ENCODE measurements around the gene VEGFB. TPM values are rescaled to one million over a fixed set of nuclear protein-coding genes. Genes with fewer than 3 reads are reported as not detected.

Gene VEGFB
- total RNA-seq, 1 donor from 2014 or later, result 58.7 TPM

GRCh38 chr11:64275841-64276240, 41.5 kb downstream of the VEGFB start:
- intact Hi-C loops (cut with micrococcal nuclease), result no loop called here

GRCh38 chr11:64276653-64277431, 42.5 kb downstream of the VEGFB start:
- intact Hi-C loops (cut with micrococcal nuclease), result no loop called here

GRCh38 chr11:64278576-64279190, 44.3 kb downstream of the VEGFB start:
- intact Hi-C loops (cut with micrococcal nuclease), result no loop called here

- intact Hi-C loops (cut with micrococcal nuclease), result no loop called here
Observed at GRCh38 chr11:64281957-64282770, 47.8 kb downstream of the VEGFB start.

- intact Hi-C loops (cut with micrococcal nuclease), result no loop called here
Observed at GRCh38 chr11:64283092-64283491, 48.7 kb downstream of the VEGFB start.

- intact Hi-C loops (cut with micrococcal nuclease), result loop anchor here (1.0 kb wide), 4 partner anchors 33 to 99 kb away; partner anchors contain the start of gene PLCB3
Observed at GRCh38 chr11:64284048-64284961, 49.9 kb downstream of the VEGFB start, which contains the start of gene BAD. Gene BAD, minus strand, starts transcription at chr11:64284665. Its CDS starts 297 bp downstream, at chr11:64284368.

GRCh38 chr11:64284962-64285884, 50.8 kb downstream of the VEGFB start, which contains the start of gene GPR137:
Gene GPR137, plus strand, starts transcription at chr11:64285848. Its CDS starts 677 bp downstream, at chr11:64286525.
- intact Hi-C loops (cut with micrococcal nuclease), result loop anchor here (1.0 kb wide), 8 partner anchors 15 to 100 kb away; partner anchors contain the start of genes ESRRA, FKBP2, PLCB3 and TRMT112

- intact Hi-C loops (cut with micrococcal nuclease), result loop anchor here (1.0 kb wide), 4 partner anchors 16 to 45 kb away; partner anchors contain the start of genes ESRRA, FKBP2 and TRMT112
Observed at GRCh38 chr11:64285885-64286800, 51.8 kb downstream of the VEGFB start.

- intact Hi-C loops (cut with micrococcal nuclease), result no loop called here
Observed at GRCh38 chr11:64286801-64287159, 52.4 kb downstream of the VEGFB start.

GRCh38 chr11:64287676-64288352, 53.4 kb downstream of the VEGFB start:
- intact Hi-C loops (cut with micrococcal nuclease), result no loop called here

- intact Hi-C loops (cut with micrococcal nuclease), result no loop called here
Observed at GRCh38 chr11:64288353-64288750, 54.0 kb downstream of the VEGFB start.

Other genes starting within 250 kb of the VEGFB start
- gene OTUB1, start 248.1 kb upstream of the VEGFB start, total RNA-seq, result 107 and 108 TPM in 2 replicates
- gene FLRT1, start 198.7 kb upstream of the VEGFB start, total RNA-seq, result not detected in 2 replicates
- gene MACROD1, start 68.5 kb upstream of the VEGFB start, total RNA-seq, result 5.6 and 7.8 TPM in 2 replicates
- 253 and 255 TPM in 2 replicates for gene STIP1, start 48.4 kb upstream of the VEGFB start, total RNA-seq
- 230 and 241 TPM in 2 replicates for gene FERMT3, start 27.9 kb upstream of the VEGFB start, total RNA-seq
- gene TRPT1, start 8.4 kb upstream of the VEGFB start, total RNA-seq, result 28.1 and 28.2 TPM in 2 replicates
- 81.5 and 85.3 TPM in 2 replicates for gene NUDT22, start 8.3 kb upstream of the VEGFB start, total RNA-seq
- gene DNAJC4, start 4.0 kb upstream of the VEGFB start, total RNA-seq, result 26.9 and 30.3 TPM in 2 replicates
- 48.9 and 50.6 TPM in 2 replicates for gene FKBP2, start 6.5 kb downstream of the VEGFB start, total RNA-seq
- gene PPP1R14B, start 12.4 kb downstream of the VEGFB start, total RNA-seq, result 103 and 111 TPM in 2 replicates
- 11.5 and 12.0 TPM in 2 replicates for gene PLCB3, start 16.9 kb downstream of the VEGFB start, total RNA-seq
- gene BAD, start 50.1 kb downstream of the VEGFB start, total RNA-seq, result 40.9 and 45.8 TPM in 2 replicates
- gene GPR137, start 51.3 kb downstream of the VEGFB start, total RNA-seq, result 49.4 and 52.1 TPM in 2 replicates
- 0.76 TPM in 1 of 2 replicates, not detected in the other for gene KCNK4, start 56.7 kb downstream of the VEGFB start, total RNA-seq
- gene CATSPERZ, start 65.8 kb downstream of the VEGFB start, total RNA-seq, result not detected in 2 replicates
- 50.8 and 52.7 TPM in 2 replicates for gene ESRRA, start 70.9 kb downstream of the VEGFB start, total RNA-seq
- 187 and 190 TPM in 2 replicates for gene TRMT112, start 83.0 kb downstream of the VEGFB start, total RNA-seq
- 101 TPM in 2 replicates for gene PRDX5, start 83.5 kb downstream of the VEGFB start, total RNA-seq
- gene CCDC88B, start 105.6 kb downstream of the VEGFB start, total RNA-seq, result 188 and 191 TPM in 2 replicates
- 30.8 and 31.9 TPM in 2 replicates for gene RPS6KA4, start 124.6 kb downstream of the VEGFB start, total RNA-seq

All from T-helper 1 cell treated with Interleukin-12 subunit alpha and Interleukin-12 subunit beta and Interleukin-4 antibody, amounts not matched to agents 30 ng/mL and 1 ng/mL, for 36 hours (primary cell).